NCI-H345 (cell line): ENCODE data around the gene RALGDS.
"Not testable (repeated sequence)": the region's sequence is repeated elsewhere in the genome, so short reads cannot be mapped to it uniquely, and the experiment has no call there.

Experiments used
- DNase-seq: peaks from one replicate; lab custom pipeline; 2025; lab: John Stamatoyannopoulos, UW

The RALGDS gene

GRCh38 chr9:133067813-133068212 is 53.2 kb downstream of the RALGDS start:
- DNase-seq = no peak

- DNase-seq = no peak
Observed at GRCh38 chr9:133067006-133067405, 54.0 kb downstream of the RALGDS start.

- no peak for DNase-seq
Observed at GRCh38 chr9:133066181-133066983, 54.7 kb downstream of the RALGDS start.

- no peak for DNase-seq
Observed at GRCh38 chr9:133065070-133065388, 56.0 kb downstream of the RALGDS start.

- DNase-seq = no peak
Observed at GRCh38 chr9:133064241-133065069, 56.6 kb downstream of the RALGDS start.

- DNase-seq = no peak
Observed at GRCh38 chr9:133063500-133064231, 57.4 kb downstream of the RALGDS start.

GRCh38 chr9:133063159-133063499 is 57.9 kb downstream of the RALGDS start:
- DNase-seq = no peak

- not testable (repeated sequence) for DNase-seq
Observed at GRCh38 chr9:133062569-133062968, 58.5 kb downstream of the RALGDS start.

- peak; percentile 90 for DNase-seq
Observed at GRCh38 chr9:133061764-133062145, 59.3 kb downstream of the RALGDS start, which contains the start of gene CEL. CEL (plus strand) TSS chr9:133061981; CDS start chr9:133062003, 22 bp downstream.

- peak; percentile 51 for DNase-seq
Observed at GRCh38 chr9:133061019-133061763, 59.8 kb downstream of the RALGDS start.

- peak; percentile 18 for DNase-seq
Observed at GRCh38 chr9:133060417-133060841, 60.6 kb downstream of the RALGDS start.

- no peak for DNase-seq
Observed at GRCh38 chr9:133059623-133060022, 61.4 kb downstream of the RALGDS start.

- no peak for DNase-seq
Observed at GRCh38 chr9:133058550-133059320, 62.3 kb downstream of the RALGDS start.

- no peak for DNase-seq
Observed at GRCh38 chr9:133058071-133058470, 63.0 kb downstream of the RALGDS start.

GRCh38 chr9:133057553-133057952 is 63.5 kb downstream of the RALGDS start:
- DNase-seq = no peak

- no peak for DNase-seq
Observed at GRCh38 chr9:133057006-133057405, 64.0 kb downstream of the RALGDS start.

- no peak for DNase-seq
Observed at GRCh38 chr9:133056533-133056932, 64.5 kb downstream of the RALGDS start.

GRCh38 chr9:133055788-133056420 is 65.1 kb downstream of the RALGDS start:
- no peak for DNase-seq

- no peak for DNase-seq
Observed at GRCh38 chr9:133054966-133055365, 66.1 kb downstream of the RALGDS start.

GRCh38 chr9:133054194-133054890 is 66.7 kb downstream of the RALGDS start:
- DNase-seq = no peak
